Keratinocyte (primary cell): ENCODE measurements around the gene GUSB.

Source experiments
- CTCF ChIP-seq, 3 experiments: IDR thresholded peaks in 1 of 3; conservative IDR thresholded peaks in 1 of 3; optimal IDR thresholded peaks in 1 of 3; 2 replicates in 2 of 3; 3 replicates in 1 of 3; pipeline versions ENCODE3 to v1.5.1; 2011; ENCODE audit warnings: low read length in 3 of 3, mild to moderate bottlenecking in 3 of 3, moderate library complexity in 2 of 3, control low read depth in 1 of 3, inconsistent platforms in 1 of 3; ENCODE audit not compliant: insufficient read depth in 2 of 3; ENCODE audit errors: extremely low read depth in 1 of 3
- EZH2 ChIP-seq: IDR thresholded peaks from one replicate; pipeline ENCODE4 v1.6.1; 2012; ENCODE audit warnings: inconsistent platforms, mild to moderate bottlenecking, low read length, moderate library complexity

- no peak for TF ChIP-seq CTCF (optimal IDR thresholded peaks at IDR 0.05 in 1 of 3, IDR thresholded peaks at IDR 0.05 in 1 of 3, conservative IDR thresholded peaks at IDR 0.05 in 1 of 3; ENCODE audit: extremely low read depth in 1 of 3, insufficient read depth in 2 of 3, low read length in 3 of 3)
- TF ChIP-seq EZH2 = no peak
Observed at GRCh38 chr7:65924193-65924592, 57.8 kb downstream of the GUSB start.
